Erythroblast (primary cell): ENCODE measurements around the gene DCAF15.
"Not testable (repeated sequence)": the region's sequence is repeated elsewhere in the genome, so short reads cannot be mapped to it uniquely, and the experiment has no call there.

Source experiments
- DNase-seq, 2 experiments: peaks; one replicate each; lab custom pipeline; 2025; lab: John Stamatoyannopoulos, UW
- GATA1 ChIP-seq: IDR thresholded peaks from 2 replicates; pipeline ENCODE4 v1.6.1; 2011; ENCODE audit warnings: low read depth, mild to moderate bottlenecking, control low read depth, low read length, moderate library complexity
- POLR2A ChIP-seq: IDR thresholded peaks from 2 replicates; pipeline ENCODE4 v1.6.1; 2011; ENCODE audit warnings: mild to moderate bottlenecking, low read length

The DCAF15 gene

GRCh38 chr19:13920940-13921747 lies 31.2 kb upstream of the DCAF15 start:
- DNase-seq, result peak; percentile 49 to 63

GRCh38 chr19:13922118-13922517 lies 30.2 kb upstream of the DCAF15 start:
- DNase-seq, result not testable (repeated sequence)

More at GRCh38 chr19:13920940-13921747, 31.2 kb upstream of the DCAF15 start:
- TF ChIP-seq POLR2A (no peak), GATA1 (no peak)

- TF ChIP-seq POLR2A (no peak), GATA1 (no peak)
- no peak for DNase-seq
These were observed 28.9 kb upstream of the DCAF15 start for GRCh38 chr19:13923194-13923987.

GRCh38 chr19:13926010-13926409 lies 26.3 kb upstream of the DCAF15 start:
- no peak for DNase-seq
- TF ChIP-seq GATA1 (no peak), POLR2A (no peak)

- DNase-seq, result no peak
- TF ChIP-seq POLR2A, result no peak
- TF ChIP-seq GATA1, result no peak
These were observed 25.6 kb upstream of the DCAF15 start for GRCh38 chr19:13926715-13927114.

- DNase-seq, result no peak
These were observed 23.0 kb upstream of the DCAF15 start for GRCh38 chr19:13929340-13929739.

GRCh38 chr19:13929956-13930355 lies 22.4 kb upstream of the DCAF15 start:
- no peak for DNase-seq
- no peak for TF ChIP-seq POLR2A
- TF ChIP-seq GATA1, result no peak

More at GRCh38 chr19:13929340-13929739, 23.0 kb upstream of the DCAF15 start:
- TF ChIP-seq GATA1, result no peak
- no peak for TF ChIP-seq POLR2A

- no peak for TF ChIP-seq POLR2A
- TF ChIP-seq GATA1, result no peak
- no peak for DNase-seq
These were observed 21.9 kb upstream of the DCAF15 start for GRCh38 chr19:13930402-13930801.

GRCh38 chr19:13931391-13932148 lies 20.7 kb upstream of the DCAF15 start:
- no peak for TF ChIP-seq POLR2A
- TF ChIP-seq GATA1, result no peak
- no peak for DNase-seq

GRCh38 chr19:13932149-13932637 lies 20.1 kb upstream of the DCAF15 start:
- TF ChIP-seq GATA1, result no peak
- TF ChIP-seq POLR2A, result no peak
- no peak for DNase-seq

GRCh38 chr19:13932911-13933393 lies 19.4 kb upstream of the DCAF15 start:
- TF ChIP-seq GATA1, result no peak
- TF ChIP-seq POLR2A, result no peak
- no peak for DNase-seq

GRCh38 chr19:13934785-13935109 lies 17.6 kb upstream of the DCAF15 start:
- DNase-seq, result no peak

GRCh38 chr19:13935765-13936510 lies 16.4 kb upstream of the DCAF15 start:
- TF ChIP-seq GATA1, result no peak
- no peak for TF ChIP-seq POLR2A
- DNase-seq, result no peak

More at GRCh38 chr19:13934785-13935109, 17.6 kb upstream of the DCAF15 start:
- no peak for TF ChIP-seq GATA1
- no peak for TF ChIP-seq POLR2A
